Erythroblast (primary cell): ENCODE results near the gene ZNF536.

ENCODE experiments used
- DNase-seq, 2 experiments: peaks; one replicate each; lab custom pipeline; 2025; lab: John Stamatoyannopoulos, UW
- GATA1 ChIP-seq: IDR thresholded peaks from 2 replicates; pipeline ENCODE4 v1.6.1; 2011; ENCODE audit warnings: low read depth, mild to moderate bottlenecking, control low read depth, low read length, moderate library complexity
- POLR2A ChIP-seq: IDR thresholded peaks from 2 replicates; pipeline ENCODE4 v1.6.1; 2011; ENCODE audit warnings: mild to moderate bottlenecking, low read length

Gene ZNF536

GRCh38 chr19:30593975-30594745 lies 222.0 kb downstream of the ZNF536 start:
- DNase-seq: no peak
- TF ChIP-seq POLR2A (no peak), GATA1 (no peak)

- TF ChIP-seq POLR2A (no peak), GATA1 (no peak)
Measured at GRCh38 chr19:30596268-30596667, 224.1 kb downstream of the ZNF536 start.

GRCh38 chr19:30596813-30597399 lies 224.7 kb downstream of the ZNF536 start:
- TF ChIP-seq GATA1: no peak
- TF ChIP-seq POLR2A: no peak
- no peak for DNase-seq

More at GRCh38 chr19:30596268-30596667, 224.1 kb downstream of the ZNF536 start:
- no peak for DNase-seq

- TF ChIP-seq GATA1: no peak
- no peak for TF ChIP-seq POLR2A
Measured at GRCh38 chr19:30598688-30599087, 226.5 kb downstream of the ZNF536 start.

GRCh38 chr19:30602661-30603350 lies 230.6 kb downstream of the ZNF536 start:
- TF ChIP-seq POLR2A: no peak
- TF ChIP-seq GATA1: no peak
- no peak for DNase-seq

More at GRCh38 chr19:30598688-30599087, 226.5 kb downstream of the ZNF536 start:
- DNase-seq: no peak

GRCh38 chr19:30604657-30605056 lies 232.5 kb downstream of the ZNF536 start:
- TF ChIP-seq GATA1 (no peak), POLR2A (no peak)
- DNase-seq: no peak

- no peak for DNase-seq
- TF ChIP-seq GATA1 (no peak), POLR2A (no peak)
Measured at GRCh38 chr19:30605333-30605732, 233.1 kb downstream of the ZNF536 start.

- no peak for DNase-seq
- TF ChIP-seq GATA1: no peak
- no peak for TF ChIP-seq POLR2A
Measured at GRCh38 chr19:30606114-30607050, 234.2 kb downstream of the ZNF536 start.
